Neural cell (in vitro differentiated cells): ENCODE results near the gene STYXL1.

Experiments used
- CTCF ChIP-seq: fragments of 450-650 bp; IDR thresholded peaks from 2 replicates; pipeline ENCODE4 v1.5.1; 2014; ENCODE audit warnings: antibody characterized with exemption, mild to moderate bottlenecking, moderate library complexity; ENCODE audit not compliant: poor library complexity, severe bottlenecking
- EP300 ChIP-seq: fragments of 450-650 bp; conservative IDR thresholded peaks from 2 replicates; pipeline ENCODE4 v1.6.1; 2014; ENCODE audit warnings: antibody characterized with exemption, mild to moderate bottlenecking, moderate library complexity; ENCODE audit not compliant: poor library complexity, severe bottlenecking
- EZH2 ChIP-seq: fragments of 200-600, 300-800 bp; shearing (Covaris generic), sonication (generic); IDR thresholded peaks from 2 replicates; pipeline ENCODE4 v1.6.1; 2014; ENCODE audit warnings: antibody characterized with exemption, low read length, borderline replicate concordance, mild to moderate bottlenecking; ENCODE audit not compliant: insufficient read depth, poor library complexity, severe bottlenecking
- POLR2AphosphoS5 ChIP-seq: IDR thresholded peaks from 2 replicates; pipeline ENCODE4 v1.6.1; 2012
- RAD21 ChIP-seq: fragments of 450-650 bp; conservative IDR thresholded peaks from 2 replicates; pipeline ENCODE4 v1.6.1; 2014; ENCODE audit warnings: antibody characterized with exemption, mild to moderate bottlenecking, moderate library complexity
- SMC3 ChIP-seq: fragments of 450-650 bp; conservative IDR thresholded peaks from 2 replicates; pipeline ENCODE4 v1.6.1; 2014; ENCODE audit warnings: antibody characterized with exemption, mild to moderate bottlenecking, moderate library complexity; ENCODE audit not compliant: poor library complexity
- TF ChIP-seq, protein P1 (sequence below): IDR thresholded peaks from 2 replicates; pipeline ENCODE4 v1.6.1; 2012; ENCODE audit warnings: borderline replicate concordance

GRCh38 chr7:76063114-76063513 lies 15.3 kb upstream of the STYXL1 start:
- TF ChIP-seq EZH2 (no peak), CTCF (no peak), POLR2AphosphoS5 (no peak), EP300 (no peak), RAD21 (no peak), SMC3 (no peak)
- TF ChIP-seq, protein P1, sequence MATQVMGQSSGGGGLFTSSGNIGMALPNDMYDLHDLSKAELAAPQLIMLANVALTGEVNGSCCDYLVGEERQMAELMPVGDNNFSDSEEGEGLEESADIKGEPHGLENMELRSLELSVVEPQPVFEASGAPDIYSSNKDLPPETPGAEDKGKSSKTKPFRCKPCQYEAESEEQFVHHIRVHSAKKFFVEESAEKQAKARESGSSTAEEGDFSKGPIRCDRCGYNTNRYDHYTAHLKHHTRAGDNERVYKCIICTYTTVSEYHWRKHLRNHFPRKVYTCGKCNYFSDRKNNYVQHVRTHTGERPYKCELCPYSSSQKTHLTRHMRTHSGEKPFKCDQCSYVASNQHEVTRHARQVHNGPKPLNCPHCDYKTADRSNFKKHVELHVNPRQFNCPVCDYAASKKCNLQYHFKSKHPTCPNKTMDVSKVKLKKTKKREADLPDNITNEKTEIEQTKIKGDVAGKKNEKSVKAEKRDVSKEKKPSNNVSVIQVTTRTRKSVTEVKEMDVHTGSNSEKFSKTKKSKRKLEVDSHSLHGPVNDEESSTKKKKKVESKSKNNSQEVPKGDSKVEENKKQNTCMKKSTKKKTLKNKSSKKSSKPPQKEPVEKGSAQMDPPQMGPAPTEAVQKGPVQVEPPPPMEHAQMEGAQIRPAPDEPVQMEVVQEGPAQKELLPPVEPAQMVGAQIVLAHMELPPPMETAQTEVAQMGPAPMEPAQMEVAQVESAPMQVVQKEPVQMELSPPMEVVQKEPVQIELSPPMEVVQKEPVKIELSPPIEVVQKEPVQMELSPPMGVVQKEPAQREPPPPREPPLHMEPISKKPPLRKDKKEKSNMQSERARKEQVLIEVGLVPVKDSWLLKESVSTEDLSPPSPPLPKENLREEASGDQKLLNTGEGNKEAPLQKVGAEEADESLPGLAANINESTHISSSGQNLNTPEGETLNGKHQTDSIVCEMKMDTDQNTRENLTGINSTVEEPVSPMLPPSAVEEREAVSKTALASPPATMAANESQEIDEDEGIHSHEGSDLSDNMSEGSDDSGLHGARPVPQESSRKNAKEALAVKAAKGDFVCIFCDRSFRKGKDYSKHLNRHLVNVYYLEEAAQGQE: no peak
